Measurements from ENCODE around the gene MOK. TPM values are rescaled to one million over a fixed set of nuclear protein-coding genes. Genes with fewer than 3 reads are reported as not detected.
A peak's percentile ranks its signal among the peaks of the same experiment; 100 is the strongest.

Gene MOK
- total RNA-seq, 1 experiment from 2014 or later: 2.8 TPM

GRCh38 chr14:102196039-102196901 is 108.7 kb downstream of the MOK start:
- Mint-ChIP-seq H3K27ac (peak overlapping the region in 1 of 3 experiments; percentile 69; a peak in 1 of 7 replicates), H3K9me3 (no peaks in the 10 kb centered on the region), H3K27me3 (ENCODE audit: low read depth) (no peaks in the 10 kb centered on the region), H3K4me3 (no peak overlapping the region), H3K4me1 (peaks cover 22 to 24% of the 10 kb centered on the region in 2 experiments), H3K36me3 (ENCODE audit: insufficient read depth in 1 of 3, low read depth in 3 of 3) (peaks cover 9 to 40% (median 29%) of the 10 kb centered on the region in 3 experiments; a peak in 6 of 7 replicates)
- Histone ChIP-seq H3K27ac (ENCODE audit: insufficient read length, low read depth, low read length) (no peak overlapping the region), H2BK20ac (ENCODE audit: low read depth, low read length, poor library complexity, severe bottlenecking) (no peak overlapping the region), H2AFZ (ENCODE audit: low read length) (no peak overlapping the region), H3K9ac (ENCODE audit: extremely low read depth, insufficient read length, low read length) (no peak overlapping the region), H3T11ph (ENCODE audit: low read length) (no peak overlapping the region), H4K8ac (replicated peaks; ENCODE audit: insufficient read length, low read depth, low read length) (no peak overlapping the region), H3K9me3 (ENCODE audit: control insufficient read depth, low read depth, low read length) (no peaks in the 10 kb centered on the region), H3K4me2 (ENCODE audit: insufficient read depth, insufficient read length, low read length) (no peak overlapping the region), H2BK15ac (ENCODE audit: low read depth, low read length) (no peak overlapping the region), H4K5ac (ENCODE audit: insufficient read length, low read depth, low read length) (no peak overlapping the region), H3K79me1 (ENCODE audit: insufficient read depth, low read depth, low read length, poor library complexity, severe bottlenecking) (peaks cover 4% of the 10 kb centered on the region), H3K23me2 (ENCODE audit: insufficient read length, low read depth, low read length, poor library complexity, severe bottlenecking) (no peaks in the 10 kb centered on the region), H2BK5ac (ENCODE audit: insufficient read length, low read length) (no peak overlapping the region), H3K23ac (ENCODE audit: insufficient read length, low read depth, low read length) (no peak overlapping the region), H4K91ac (ENCODE audit: insufficient read length, low read depth, low read length) (no peak overlapping the region), H2BK12ac (ENCODE audit: insufficient read length, low read depth, low read length) (no peak overlapping the region), H3K56ac (ENCODE audit: insufficient read length, low read depth, low read length) (no peak overlapping the region), H3K14ac (ENCODE audit: insufficient read depth, low read length) (no peak overlapping the region), H3K79me2 (ENCODE audit: insufficient read depth, low read length) (no peaks in the 10 kb centered on the region), H2AK5ac (ENCODE audit: insufficient read length, low read length) (no peak overlapping the region), H3K18ac (ENCODE audit: insufficient read length, low read depth, low read length) (no peak overlapping the region), H3K4me1 (ENCODE audit: insufficient read depth, low read length) (peaks cover 2% of the 10 kb centered on the region; the same call in 1 of the 2 replicates), H3K4ac (ENCODE audit: low read depth, low read length) (no peak overlapping the region), H2BK120ac (ENCODE audit: low read depth, low read length, poor library complexity, severe bottlenecking) (no peak overlapping the region), H3K27me3 (ENCODE audit: insufficient read depth, low read length) (no peaks in the 10 kb centered on the region), H4K20me1 (ENCODE audit: control insufficient read depth, insufficient read depth, insufficient read length) (no peaks in the 10 kb centered on the region)
- DNase-seq: no peak
- no CpG with 5 or more reads among the region's 6 CpGs for WGBS (ENCODE audit: extremely low coverage, insufficient read length, low lambda C conversion rate)
- no peak for TF ChIP-seq CTCF (conservative IDR thresholded peaks at IDR 0.05)

Data from H9 (cell line).